K562 (cell line): ENCODE measurements around the gene CCR7. TPM values are rescaled to one million over a fixed set of nuclear protein-coding genes. Genes with fewer than 3 reads are reported as not detected.
A peak's percentile ranks its signal among the peaks of the same experiment; 100 is the strongest.

ENCODE experiments used
- ATAC-seq: fragments of 200-7000 bp; cut with Tn5 transposase; 3 replicates; pipeline ENCODE4 v1.9.1; 2020; ENCODE audit warnings: moderate library complexity
- BruUV-seq: library from RNA; stranded (reverse); fragments of 400-500 nt; replicated peaks from 2 replicates; lab custom pipeline; 2021; lab: Mats Ljungman, UMichigan
- CTCF ChIA-PET: fragments of 300-600 bp; formaldehyde crosslinking; extraction: SDS; loops from one replicate; lab custom pipeline; 2021; ENCODE audit warnings: low intra/inter-chr PET ratio; lab: Yijun Ruan, JAX
- POLR2A ChIA-PET: fragments of 300-600, 350-650 bp; sonication (Branson Sonifier 250); formaldehyde crosslinking; extraction: SDS; loops from one replicate; lab custom pipeline; 2021; ENCODE audit warnings: antibody characterized with exemption, inconsistent platforms; lab: Yijun Ruan, JAX
- DNase-seq, 4 experiments: peaks; one replicate each; pipeline versions ENCODE4 v3.0.0 to v3.0.0-alpha.2; 2011 to 2018; ENCODE audit warnings: low spot score in 3 of 4, mixed read lengths in 3 of 4; ENCODE audit errors: extremely low read depth in 1 of 4
- FAIRE-seq: peaks from 2 replicates; lab custom pipeline; 2011; peaks lifted over from hg19 to GRCh38; lab: Jason Lieb, UNC
- H2AFZ ChIP-seq: 2 replicates; pipeline ENCODE4 v1.6.0; 2011; ENCODE audit warnings: low read depth, low read length, control low read depth, inconsistent platforms
- H3K27ac ChIP-seq: fragments of 200-600 bp; 3 replicates; pipeline ENCODE4 v1.8.0; 2011; ENCODE audit warnings: low read depth, mild to moderate bottlenecking, control low read depth, inconsistent platforms, low read length, moderate library complexity, mixed read lengths; ENCODE audit errors: extremely low read depth
- H3K27me3 ChIP-seq, 2 experiments: fragments of 300-600 bp in 1 of 2; 2 replicates in 1 of 2; 3 replicates in 1 of 2; pipeline versions ENCODE4 v1.6.0 to v1.8.0; 2011; ENCODE audit warnings: inconsistent platforms in 2 of 2, low read length in 2 of 2, mild to moderate bottlenecking in 1 of 2, mixed read lengths in 1 of 2, moderate library complexity in 1 of 2; ENCODE audit not compliant: control insufficient read depth in 2 of 2, insufficient read depth in 2 of 2
- H3K36me3 ChIP-seq: fragments of 300-600 bp; 3 replicates; pipeline ENCODE4 v1.8.0; 2011; ENCODE audit warnings: mild to moderate bottlenecking, low read length, inconsistent platforms; ENCODE audit not compliant: control insufficient read depth, insufficient read depth
- H3K4me1 ChIP-seq, 2 experiments: fragments of 200-600 bp in 1 of 2; replicated peaks in 1 of 2; 2 replicates in 1 of 2; 3 replicates in 1 of 2; pipeline versions ENCODE4 v1.5.1 to v1.8.0; 2011; ENCODE audit warnings: inconsistent platforms in 2 of 2, low read length in 2 of 2, mild to moderate bottlenecking in 1 of 2, mixed read lengths in 1 of 2, moderate library complexity in 1 of 2; ENCODE audit not compliant: control insufficient read depth in 2 of 2, insufficient read depth in 2 of 2
- H3K4me2 ChIP-seq: 2 replicates; pipeline ENCODE4 v1.6.1; 2011; ENCODE audit warnings: low read length, control low read depth, inconsistent platforms, mixed read lengths; ENCODE audit not compliant: insufficient read depth
- H3K4me3 ChIP-seq: fragments of 200-600 bp; sonication (generic), shearing (Covaris generic); 2 replicates; pipeline ENCODE4 v1.5.1; 2016; ENCODE audit warnings: control low read depth, inconsistent platforms
- H3K79me2 ChIP-seq: fragments of 200-600 bp; 3 replicates; pipeline ENCODE4 v1.8.0; 2011; ENCODE audit warnings: low read length, inconsistent platforms; ENCODE audit not compliant: control insufficient read depth, insufficient read depth
- H3K9ac ChIP-seq, 2 experiments: 2 replicates each; pipeline versions ENCODE4 v1.6.0 to v1.6.1; 2011; ENCODE audit warnings: low read depth in 2 of 2, low read length in 2 of 2, control low read depth in 1 of 2, inconsistent platforms in 1 of 2, mild to moderate bottlenecking in 1 of 2, mixed read lengths in 1 of 2; ENCODE audit not compliant: insufficient read depth in 1 of 2
- H3K9me1 ChIP-seq: one replicate; pipeline ENCODE4 v1.6.0; 2011; ENCODE audit warnings: inconsistent platforms, mild to moderate bottlenecking, low read length, moderate library complexity; ENCODE audit not compliant: control insufficient read depth, insufficient read depth
- H3K9me3 ChIP-seq: replicated peaks from 2 replicates; pipeline ENCODE4 v1.5.1; 2011; ENCODE audit warnings: low read depth, low read length, inconsistent platforms; ENCODE audit not compliant: control insufficient read depth, insufficient read depth
- H4K20me1 ChIP-seq: replicated peaks from 2 replicates; pipeline ENCODE4 v1.6.1; 2011; ENCODE audit warnings: low read length, inconsistent platforms, mixed read lengths; ENCODE audit not compliant: control insufficient read depth, insufficient read depth
- ARID2 ChIP-seq: fragments of 450-650 bp; IDR thresholded peaks from 2 replicates; pipeline ENCODE4 v1.6.1; 2017; ENCODE audit warnings: antibody characterized with exemption, mild to moderate bottlenecking
- KDM1A ChIP-seq, 2 experiments: fragments of 450-650 bp; IDR thresholded peaks; 2 replicates each; pipeline ENCODE4 v1.6.1; 2016; ENCODE audit warnings: mild to moderate bottlenecking in 2 of 2
- NR2C1 ChIP-seq, 2 experiments: fragments of 450-650 bp; IDR thresholded peaks; 2 replicates each; pipeline ENCODE4 v1.6.1; 2017; ENCODE audit warnings: mild to moderate bottlenecking in 2 of 2, antibody characterized with exemption in 1 of 2, inconsistent platforms in 1 of 2, missing compliant biosample characterization in 1 of 2, missing genetic modification characterization in 1 of 2
- PHB2 ChIP-seq: fragments of 450-650 bp; IDR thresholded peaks from 2 replicates; pipeline ENCODE4 v1.6.1; 2017; ENCODE audit warnings: low read depth
- SP1 ChIP-seq: sonication (generic); formaldehyde crosslinking; IDR thresholded peaks from 2 replicates; pipeline ENCODE4 v1.8.1; 2022; ENCODE audit warnings: mild to moderate bottlenecking, missing genetic modification reagents
- TOE1 ChIP-seq, 2 experiments: fragments of 450-650 bp in 1 of 2; sonication (generic) in 1 of 2; formaldehyde crosslinking in 1 of 2; IDR thresholded peaks; 2 replicates each; pipeline versions ENCODE4 v1.7.1 to v1.8.0; 2016 to 2022; ENCODE audit warnings: borderline replicate concordance in 2 of 2, mild to moderate bottlenecking in 2 of 2, antibody characterized with exemption in 1 of 2, inconsistent platforms in 1 of 2, low read depth in 1 of 2, missing genetic modification reagents in 1 of 2, moderate library complexity in 1 of 2
- YBX1 ChIP-seq: fragments of 450-650 bp; IDR thresholded peaks from 2 replicates; pipeline ENCODE4 v1.7.1; 2016; ENCODE audit warnings: mild to moderate bottlenecking
- ZNF239 ChIP-seq: fragments of 250-450 bp; sonication (Bioruptor Pico); IDR thresholded peaks from 2 replicates; pipeline ENCODE4 v1.4.0; 2020; ENCODE audit warnings: mild to moderate bottlenecking
- whole genome bisulfite sequencing: fragments of 100-300 bp; shearing (Covaris generic); methylation state at CpG from one replicate; pipeline ENCODE4 v1.1.6; 2016; ENCODE audit warnings: low coverage, mixed read lengths; ENCODE audit not compliant: insufficient coverage; ENCODE audit errors: missing lambda C conversion rate; 5-methylcytosine and 5-hydroxymethylcytosine counted together
- in situ Hi-C: fragments of 300-500 bp; cut with MboI; formaldehyde crosslinking; loops from 4 replicates; pipeline ENCODE4 v1.15.0; 2018; ENCODE audit warnings: inconsistent platforms, mixed read lengths
- intact Hi-C: fragments of 100-400 bp; cut with micrococcal nuclease; formaldehyde crosslinking; loops from 2 replicates; pipeline ENCODE4 v1.14.2; 2022
- polyA plus RNA-seq, 8 experiments: library from polyadenylated mRNA; depleted of rRNA in 4 of 8; stranded (reverse) in 5 of 8; unstranded in 3 of 8; fragments of >200 nt; fragmentation: Nextera tagmentation in 2 of 8; fragmentation: Illumina TruSeq in 1 of 8; extraction: Ambion mirVana in 2 of 8; extraction: Trizol in 1 of 8; gene quantifications; 2 replicates each; pipeline versions ENCODE4 v1.2.1 to v1.2.3, GENCODE V29; 2011 to 2014; ENCODE audit warnings: inconsistent platforms in 1 of 8, missing spikeins in 1 of 8
- total RNA-seq, 7 experiments: library from RNA; depleted of rRNA in 6 of 7; stranded (reverse); fragments of >200 nt in 6 of 7; fragmentation: Illumina TruSeq in 2 of 7; extraction: Trizol in 2 of 7; gene quantifications; 2 replicates each; pipeline versions ENCODE4 v1.2.1 to v1.2.3, GENCODE V29; 2011 to 2021; ENCODE audit warnings: low replicate concordance in 1 of 7
- TF ChIP-seq, protein P1 (sequence below), 2 experiments: fragments of 450-650 bp in 1 of 2; sonication (generic) in 1 of 2; formaldehyde crosslinking; conservative IDR thresholded peaks; 2 replicates each; pipeline versions ENCODE4 v1.4.0 to v1.8.1; 2020 to 2022; ENCODE audit warnings: mild to moderate bottlenecking in 1 of 2, missing genetic modification reagents in 1 of 2
- TF ChIP-seq, protein P2 (sequence below), 2 experiments: fragments of 450-650 bp in 1 of 2; sonication (generic) in 1 of 2; formaldehyde crosslinking in 1 of 2; IDR thresholded peaks; 2 replicates each; pipeline versions ENCODE4 v1.7.1 to v1.9.0; 2016 to 2022; ENCODE audit warnings: inconsistent platforms in 1 of 2, mild to moderate bottlenecking in 1 of 2, missing genetic modification reagents in 1 of 2

Gene CCR7
- total and polyA plus RNA-seq, 9 of the 15 experiments (the other 6 are each of a cell fraction or from before 2014, with no cell fraction given): 0.14 to 1.4 (median 0.56) TPM

DNA sequence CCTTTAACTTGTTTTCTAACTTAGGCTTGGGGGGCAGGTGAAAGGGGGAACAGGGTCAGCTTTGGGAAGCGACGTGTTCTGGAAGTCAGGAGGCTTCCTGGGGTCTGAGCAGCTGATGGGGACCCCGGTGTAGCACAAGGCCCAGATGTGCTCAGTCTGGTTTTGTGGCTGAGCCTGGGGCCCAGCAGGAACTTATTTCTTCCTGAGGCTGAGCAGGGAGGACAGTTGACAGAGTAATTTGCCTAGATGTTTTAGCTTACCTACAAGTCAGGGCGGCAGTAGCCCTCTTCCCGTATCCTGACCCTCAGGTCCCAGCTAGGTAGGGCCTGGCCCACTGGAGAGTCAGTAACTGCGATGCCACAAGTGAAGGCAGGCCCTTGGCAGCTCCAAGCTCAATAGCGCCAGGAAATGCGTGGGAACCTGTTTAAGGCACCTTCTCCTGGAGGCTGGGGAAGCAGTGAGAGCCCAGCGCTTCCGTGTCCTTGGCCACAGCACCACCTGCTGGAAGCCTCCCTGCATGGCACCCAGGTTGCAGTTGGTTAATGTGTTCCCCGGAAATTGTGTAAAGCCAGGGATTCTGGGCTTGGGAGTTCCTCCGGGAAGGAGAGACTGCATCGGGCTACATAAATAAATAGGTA is 5.2 kb downstream of the CCR7 start:
- ChIA-PET POLR2A (interaction anchor here (0.6 to 2.0 kb wide), 9 partner anchors 18 to 1074 kb away, joined by 3 to 8 read pairs (median 3); partner anchors contain the start of gene TOP2A), CTCF (interaction anchor here (0.8 to 2.3 kb wide), 10 partner anchors 27 to 257 kb away, joined by 3 to 26 read pairs (median 5); no protein-coding TSS in a partner anchor)
- H3K27me3 ChIP-seq: peaks cover 5 to 16% of the 10 kb centered on the region in 2 experiments; a peak in 2 of 5 replicates
- in situ Hi-C loops: no loop called here
- H3K4me1 ChIP-seq: peaks cover 29 to 36% of the 10 kb centered on the region in 2 experiments
- no peaks in the 10 kb centered on the region for H4K20me1 ChIP-seq
- FAIRE-seq (peak; percentile 97), DNase-seq (peak; percentile 91 to 94 (median 92)), ATAC-seq (peak; percentile 89)
- H3K9me1 ChIP-seq: no peaks in the 10 kb centered on the region
- peak overlapping the region; percentile 75 for H3K4me2 ChIP-seq
- no peaks in the 10 kb centered on the region for H3K9me3 ChIP-seq
- peak overlapping the region; percentile 61 to 88 for H3K9ac ChIP-seq
- H2AFZ ChIP-seq: peak overlapping the region; percentile 77
- H3K27ac ChIP-seq: peak overlapping the region; percentile 30; the same call in 2 of the 3 replicates
- no peaks in the 10 kb centered on the region for H3K79me2 ChIP-seq
- H3K36me3 ChIP-seq: no peaks in the 10 kb centered on the region
- intact Hi-C loops: loop anchor here (1.0 to 2.0 kb wide), 3 partner anchors 23 to 198 kb away; no protein-coding TSS in a partner anchor
- peak overlapping the region; percentile 26 for H3K4me3 ChIP-seq
- no TSS peak for BruUV-seq
- WGBS: 28% methylated on average over 13 of the region's 13 CpGs
- TF ChIP-seq, protein P1, sequence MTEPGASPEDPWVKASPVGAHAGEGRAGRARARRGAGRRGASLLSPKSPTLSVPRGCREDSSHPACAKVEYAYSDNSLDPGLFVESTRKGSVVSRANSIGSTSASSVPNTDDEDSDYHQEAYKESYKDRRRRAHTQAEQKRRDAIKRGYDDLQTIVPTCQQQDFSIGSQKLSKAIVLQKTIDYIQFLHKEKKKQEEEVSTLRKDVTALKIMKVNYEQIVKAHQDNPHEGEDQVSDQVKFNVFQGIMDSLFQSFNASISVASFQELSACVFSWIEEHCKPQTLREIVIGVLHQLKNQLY (CRISPR knock-in tag; conservative IDR thresholded peaks at IDR 0.05): no peak
- peak; percentile 90 for TF ChIP-seq ARID2
- TF ChIP-seq YBX1: no peak
- no peak for TF ChIP-seq KDM1A (IDR thresholded peaks at IDR 0.05)
- TF ChIP-seq SP1: no peak; the same call in 1 of the 2 replicates
- no peak; the same call in 1 of the 2 replicates for TF ChIP-seq ZNF239 (CRISPR knock-in tag)
- no peak for TF ChIP-seq TOE1 (IDR thresholded peaks at IDR 0.05; ENCODE audit: borderline replicate concordance)
- no peak for TF ChIP-seq TOE1 (CRISPR knock-in tag; IDR thresholded peaks at IDR 0.05; ENCODE audit: borderline replicate concordance, low read depth)
- no peak for TF ChIP-seq NR2C1 (IDR thresholded peaks at IDR 0.05)
- no peak for TF ChIP-seq NR2C1 (tag; IDR thresholded peaks at IDR 0.05)
- TF ChIP-seq, protein P2, sequence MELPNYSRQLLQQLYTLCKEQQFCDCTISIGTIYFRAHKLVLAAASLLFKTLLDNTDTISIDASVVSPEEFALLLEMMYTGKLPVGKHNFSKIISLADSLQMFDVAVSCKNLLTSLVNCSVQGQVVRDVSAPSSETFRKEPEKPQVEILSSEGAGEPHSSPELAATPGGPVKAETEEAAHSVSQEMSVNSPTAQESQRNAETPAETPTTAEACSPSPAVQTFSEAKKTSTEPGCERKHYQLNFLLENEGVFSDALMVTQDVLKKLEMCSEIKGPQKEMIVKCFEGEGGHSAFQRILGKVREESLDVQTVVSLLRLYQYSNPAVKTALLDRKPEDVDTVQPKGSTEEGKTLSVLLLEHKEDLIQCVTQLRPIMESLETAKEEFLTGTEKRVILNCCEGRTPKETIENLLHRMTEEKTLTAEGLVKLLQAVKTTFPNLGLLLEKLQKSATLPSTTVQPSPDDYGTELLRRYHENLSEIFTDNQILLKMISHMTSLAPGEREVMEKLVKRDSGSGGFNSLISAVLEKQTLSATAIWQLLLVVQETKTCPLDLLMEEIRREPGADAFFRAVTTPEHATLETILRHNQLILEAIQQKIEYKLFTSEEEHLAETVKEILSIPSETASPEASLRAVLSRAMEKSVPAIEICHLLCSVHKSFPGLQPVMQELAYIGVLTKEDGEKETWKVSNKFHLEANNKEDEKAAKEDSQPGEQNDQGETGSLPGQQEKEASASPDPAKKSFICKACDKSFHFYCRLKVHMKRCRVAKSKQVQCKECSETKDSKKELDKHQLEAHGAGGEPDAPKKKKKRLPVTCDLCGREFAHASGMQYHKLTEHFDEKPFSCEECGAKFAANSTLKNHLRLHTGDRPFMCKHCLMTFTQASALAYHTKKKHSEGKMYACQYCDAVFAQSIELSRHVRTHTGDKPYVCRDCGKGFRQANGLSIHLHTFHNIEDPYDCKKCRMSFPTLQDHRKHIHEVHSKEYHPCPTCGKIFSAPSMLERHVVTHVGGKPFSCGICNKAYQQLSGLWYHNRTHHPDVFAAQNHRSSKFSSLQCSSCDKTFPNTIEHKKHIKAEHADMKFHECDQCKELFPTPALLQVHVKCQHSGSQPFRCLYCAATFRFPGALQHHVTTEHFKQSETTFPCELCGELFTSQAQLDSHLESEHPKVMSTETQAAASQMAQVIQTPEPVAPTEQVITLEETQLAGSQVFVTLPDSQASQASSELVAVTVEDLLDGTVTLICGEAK (IDR thresholded peaks at IDR 0.05): peak; percentile 81
- TF ChIP-seq, protein P2 (CRISPR knock-in tag; IDR thresholded peaks at IDR 0.05): no peak
- TF ChIP-seq PHB2: no peak
